ENCODE results near the gene GNL3L. TPM values are rescaled to one million over a fixed set of nuclear protein-coding genes. Genes with fewer than 3 reads are reported as not detected.

GNL3L gene
- total RNA-seq, 2 experiments from 2014 or later = 53.9 to 56.4 TPM

DNA sequence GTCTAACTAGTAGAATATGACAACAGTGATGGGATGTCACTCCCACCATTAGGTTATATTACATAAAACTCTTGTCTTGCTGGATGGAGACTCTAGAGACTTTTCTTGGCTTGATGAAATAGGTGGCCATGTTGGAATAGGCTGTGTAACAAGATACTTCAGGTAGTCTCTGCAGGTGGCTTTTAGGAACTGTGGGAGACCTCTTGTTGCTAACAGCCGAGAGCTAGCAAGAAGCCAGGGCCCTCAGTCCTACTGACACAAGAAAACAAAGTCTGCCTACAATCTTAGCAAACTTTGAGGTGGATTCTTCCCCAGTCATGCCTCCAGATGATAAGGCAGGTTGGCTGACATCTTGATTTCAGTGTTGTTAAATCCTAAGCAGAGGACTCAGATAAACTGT lies 72.5 kb downstream of the GNL3L start:
- no peaks in the 10 kb centered on the region for H3K9me3 Mint-ChIP-seq
- no peaks in the 10 kb centered on the region for H3K27me3 Mint-ChIP-seq
- H3K4me3 Mint-ChIP-seq = no peak overlapping the region
- POLR2A ChIA-PET = no interaction called here
- H3K4me1 Mint-ChIP-seq = no peaks in the 10 kb centered on the region
- no peak overlapping the region for H3K27ac Mint-ChIP-seq
- CTCF ChIA-PET = no interaction called here
- H3K36me3 Mint-ChIP-seq (ENCODE audit: low read depth) = no peaks in the 10 kb centered on the region
- no peak for DNase-seq

Other genes starting within 250 kb of the GNL3L start
- under 1 TPM; 0.07 to 0.15 TPM for gene WNK3, start 172.2 kb upstream of the GNL3L start, total RNA-seq
- 10 to 100 TPM; 33.2 to 33.6 TPM for gene TSR2, start 89.8 kb upstream of the GNL3L start, total RNA-seq
- under 1 TPM; 0.05 to 0.06 TPM for gene FGD1, start 34.0 kb upstream of the GNL3L start, total RNA-seq